ENCODE measurements around the gene IL22.
A peak's percentile ranks its signal among the peaks of the same experiment; 100 is the strongest.

The IL22 gene

DNA sequence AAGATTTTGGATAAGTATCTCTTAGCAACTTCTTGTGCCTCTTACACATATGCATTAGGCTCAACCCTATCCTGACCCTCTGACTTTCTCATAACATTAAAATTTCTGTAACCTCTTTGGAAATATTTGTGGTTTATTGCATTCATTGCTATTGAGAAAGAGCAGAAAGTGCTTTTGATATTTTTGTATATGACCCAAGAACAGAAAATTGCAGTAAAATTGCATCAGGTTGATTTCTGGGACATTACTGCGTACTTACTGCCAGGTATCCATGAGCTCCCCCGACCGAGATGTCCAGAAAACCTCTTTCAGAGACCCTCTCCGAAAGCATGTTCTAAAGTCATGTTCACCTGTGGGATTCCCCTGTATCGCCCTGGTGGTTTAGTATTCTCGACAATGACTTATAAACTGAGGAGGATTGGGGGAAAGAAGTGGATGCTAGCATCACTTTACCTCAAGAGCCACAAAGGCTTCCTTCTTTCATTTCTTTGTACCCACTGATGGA is 14.5 kb upstream of the IL22 start:
- no peak overlapping the region for H3K4me3 ChIP-seq (ENCODE audit: low read depth, low read length)
- DNase-seq (ENCODE audit: low read depth): peak; percentile 64

DNA sequence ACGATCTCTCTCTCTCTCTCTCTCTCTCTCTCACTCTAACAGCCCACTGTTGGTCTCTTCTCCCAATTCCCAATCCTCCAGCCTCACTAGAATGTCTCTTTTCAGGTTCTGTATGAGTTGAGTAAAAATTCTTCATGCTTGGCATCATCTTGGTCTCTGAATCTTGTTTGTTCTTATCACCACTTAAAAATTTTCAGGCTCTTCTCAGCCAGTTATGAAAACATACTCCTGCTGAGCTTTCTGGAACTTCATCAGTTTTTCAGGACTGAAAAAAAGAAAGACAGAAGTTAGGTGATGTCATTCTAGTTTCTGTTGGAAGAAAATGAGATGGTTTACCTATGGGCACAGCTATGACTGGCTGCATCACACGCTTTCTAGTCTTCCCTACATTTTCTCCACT is 11.5 kb upstream of the IL22 start:
- DNase-seq (ENCODE audit: low read depth): peak; percentile 47
- H3K4me3 ChIP-seq (ENCODE audit: low read depth, low read length): no peak overlapping the region

DNA sequence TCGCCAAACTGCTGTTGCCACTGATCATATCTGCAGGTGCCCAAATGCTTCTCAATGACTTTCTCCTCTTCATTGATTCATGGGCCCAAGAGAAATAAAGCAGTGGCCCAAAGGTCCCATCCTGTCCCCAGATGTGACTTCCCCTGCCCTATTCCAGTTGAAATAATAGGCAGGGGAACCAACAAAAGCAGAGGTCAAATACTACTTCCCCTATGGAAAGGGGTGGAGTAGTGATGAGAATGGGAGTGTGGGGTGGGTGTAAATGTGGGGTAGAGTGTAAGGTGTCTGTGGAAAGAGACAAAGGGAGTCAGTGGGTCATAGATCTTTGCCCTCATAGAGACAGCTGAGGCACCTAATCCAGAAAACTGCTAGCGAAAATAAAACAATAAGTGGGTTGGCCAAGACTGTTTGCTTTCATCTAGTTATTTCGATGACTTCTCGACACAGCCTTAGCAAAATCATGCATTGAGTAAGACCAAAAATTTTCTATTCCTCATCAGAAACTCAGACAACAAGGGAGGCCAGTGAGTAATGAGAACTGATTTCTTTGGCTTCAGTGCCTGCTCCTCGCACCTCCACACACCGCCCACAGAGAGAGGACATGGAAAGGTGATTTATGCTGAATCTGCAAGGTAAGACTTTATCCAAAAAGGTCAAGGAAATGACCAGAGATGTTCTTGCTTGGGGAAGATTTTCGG is 10.9 kb upstream of the IL22 start:
- no peak overlapping the region for H3K4me3 ChIP-seq (ENCODE audit: low read depth, low read length)
- DNase-seq (ENCODE audit: low read depth): no peak

DNA sequence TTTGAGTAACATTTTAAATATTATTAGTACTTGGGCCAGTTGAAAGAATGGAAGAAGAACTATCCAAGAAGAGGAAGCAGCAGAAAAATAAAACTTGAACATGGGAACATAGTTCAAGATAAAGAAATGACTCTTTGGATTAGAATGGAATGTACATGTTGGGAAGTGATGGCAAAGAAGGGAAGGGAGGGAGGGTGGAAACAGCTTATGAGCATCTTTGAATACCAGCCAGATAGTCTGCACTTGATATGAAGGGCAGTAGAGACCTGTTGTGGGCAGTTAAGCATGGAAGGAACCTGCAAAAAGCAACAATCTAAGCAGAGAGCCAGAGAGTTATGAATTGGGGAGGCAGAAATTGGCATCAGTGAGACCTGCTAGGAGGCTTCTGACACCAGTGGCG is 10.0 kb upstream of the IL22 start:
- H3K4me3 ChIP-seq (ENCODE audit: low read depth, low read length): no peak overlapping the region
- DNase-seq (ENCODE audit: low read depth): no peak

DNA sequence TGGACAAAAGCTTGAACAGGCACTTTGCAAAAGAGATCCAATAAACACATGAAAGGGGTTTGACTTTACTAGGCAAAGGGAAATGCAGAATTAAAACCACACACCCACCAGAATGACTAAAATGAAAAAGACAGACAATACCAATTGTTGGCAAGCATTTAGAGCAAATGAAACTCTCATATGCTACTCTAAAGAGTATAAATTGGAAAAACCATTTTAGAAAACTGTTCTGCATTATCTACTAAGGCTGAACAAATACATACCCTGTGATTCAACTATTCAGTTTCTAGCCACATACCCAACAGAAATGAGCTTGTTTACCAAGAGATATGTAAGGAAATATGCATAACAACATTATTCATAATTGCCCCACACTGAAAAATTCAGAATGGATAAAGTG is 8.5 kb upstream of the IL22 start:
- DNase-seq (ENCODE audit: low read depth): no peak
- no peak overlapping the region for H3K4me3 ChIP-seq (ENCODE audit: low read depth, low read length)

DNA sequence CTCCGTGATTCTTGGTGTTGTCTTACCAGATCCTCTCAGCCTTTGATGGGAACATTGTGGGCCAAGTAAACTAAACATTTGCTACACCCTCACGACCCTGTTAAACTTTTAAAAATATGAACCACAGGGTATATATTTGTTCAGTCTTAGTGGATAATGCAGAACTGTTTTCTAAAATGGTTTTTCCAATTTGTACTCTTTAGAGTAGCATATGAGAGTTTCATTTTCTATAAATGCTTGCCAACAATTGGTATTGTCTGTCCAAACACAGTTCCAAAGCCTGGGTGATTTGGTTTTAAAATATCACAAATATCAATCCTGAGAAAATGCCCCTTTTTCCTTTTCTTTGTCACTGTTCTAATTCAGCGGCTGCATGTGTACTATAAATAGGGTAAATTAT is 6.7 kb upstream of the IL22 start:
- H3K4me3 ChIP-seq (ENCODE audit: low read depth, low read length): no peak overlapping the region
- no peak for DNase-seq (ENCODE audit: low read depth)

DNA sequence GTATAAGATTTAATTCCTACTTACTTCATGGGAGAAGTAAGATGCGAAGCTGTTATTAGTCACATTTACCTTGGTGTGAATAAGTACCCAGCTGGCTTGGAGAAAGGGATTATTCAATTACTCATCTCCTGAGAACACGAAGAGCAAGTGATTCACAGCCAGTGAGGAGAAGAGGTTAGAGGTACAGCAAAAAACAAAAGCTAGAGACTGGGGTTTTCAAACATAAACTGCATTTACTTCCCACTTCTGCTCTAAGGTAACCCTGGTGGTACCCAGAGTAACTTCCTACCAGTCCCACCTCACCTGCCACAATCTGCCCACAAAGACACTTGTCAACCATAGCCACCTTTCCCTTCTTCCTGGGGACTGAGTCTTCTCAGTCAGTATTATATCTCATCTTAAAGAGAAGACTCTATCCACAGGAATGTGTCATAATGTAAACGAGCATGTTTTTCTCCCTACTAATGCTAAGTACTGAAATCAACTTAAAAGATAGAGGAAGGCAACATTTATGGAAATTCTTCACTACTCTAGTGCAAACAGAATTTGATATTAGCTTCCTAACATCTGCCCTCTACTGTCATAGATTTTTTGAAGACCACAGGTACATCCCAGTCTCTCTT is 6.0 kb upstream of the IL22 start:
- peak; percentile 70 for DNase-seq (ENCODE audit: low read depth)
- H3K4me3 ChIP-seq (ENCODE audit: low read depth, low read length): no peak overlapping the region

DNA sequence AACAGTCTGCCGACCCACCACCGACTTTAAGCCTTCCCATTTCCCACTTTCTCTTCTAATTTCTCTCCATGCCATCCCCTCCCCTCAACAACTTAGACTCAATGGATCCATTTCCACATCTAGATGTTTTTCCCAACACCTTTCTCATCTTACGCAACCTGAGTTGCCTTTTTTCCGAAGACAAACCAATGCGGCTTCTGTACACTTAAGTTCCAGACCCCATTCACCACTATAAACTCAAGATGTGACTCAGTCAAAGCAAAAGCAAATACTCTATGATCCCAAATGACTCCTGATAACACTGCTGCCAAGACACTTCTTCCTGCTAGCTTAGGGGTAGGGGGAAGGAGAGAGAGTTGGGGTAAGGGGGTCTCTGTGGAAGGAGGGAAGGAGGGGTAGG is 1.3 kb downstream of the IL22 start:
- H3K4me3 ChIP-seq (ENCODE audit: low read depth, low read length): no peak overlapping the region

DNA sequence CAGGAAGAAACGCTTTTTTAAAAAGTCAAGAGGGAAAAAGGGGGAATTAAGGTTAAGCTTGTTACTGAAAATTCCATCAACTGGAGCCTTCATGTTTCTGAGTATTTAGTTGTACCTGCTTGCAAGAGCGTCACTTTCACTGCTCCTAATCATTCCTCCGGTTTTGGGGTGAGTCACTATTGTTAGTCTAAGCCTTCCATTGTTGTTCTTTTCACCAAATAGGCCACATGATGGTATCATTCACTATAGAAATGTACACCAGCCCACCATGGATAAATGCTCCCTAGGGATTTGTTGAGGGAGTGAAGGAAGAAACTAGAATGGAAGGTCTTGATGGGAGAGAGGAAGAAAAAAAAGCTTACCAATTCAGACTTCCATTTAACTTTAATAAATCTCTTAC is 3.0 kb downstream of the IL22 start:
- DNase-seq (ENCODE audit: low read depth): no peak
- no peak overlapping the region for H3K4me3 ChIP-seq (ENCODE audit: low read depth, low read length)

More for the DNA sequence above, 1.3 kb downstream of the IL22 start:
- no peak for DNase-seq (ENCODE audit: low read depth)

DNA sequence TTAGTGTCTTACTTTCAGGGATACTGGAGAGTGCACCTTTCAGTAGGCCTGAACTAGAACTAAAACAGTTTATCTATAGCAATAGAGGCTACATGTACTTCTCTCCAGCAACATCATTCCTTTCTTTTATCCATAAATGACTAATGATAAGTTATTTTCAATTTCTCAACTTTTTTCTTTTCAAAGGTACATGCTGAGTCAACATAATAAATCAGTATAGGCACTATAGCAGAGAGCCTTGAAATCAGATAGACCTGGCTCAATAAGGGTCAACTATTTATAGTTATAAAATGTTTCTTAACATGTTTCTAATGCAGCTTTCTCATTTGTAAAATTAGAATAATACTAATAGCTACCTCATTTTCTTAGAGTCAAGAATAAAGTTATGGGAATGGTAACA is 5.6 kb downstream of the IL22 start:
- no peak overlapping the region for H3K4me3 ChIP-seq (ENCODE audit: low read depth, low read length)
- DNase-seq (ENCODE audit: low read depth): no peak

DNA sequence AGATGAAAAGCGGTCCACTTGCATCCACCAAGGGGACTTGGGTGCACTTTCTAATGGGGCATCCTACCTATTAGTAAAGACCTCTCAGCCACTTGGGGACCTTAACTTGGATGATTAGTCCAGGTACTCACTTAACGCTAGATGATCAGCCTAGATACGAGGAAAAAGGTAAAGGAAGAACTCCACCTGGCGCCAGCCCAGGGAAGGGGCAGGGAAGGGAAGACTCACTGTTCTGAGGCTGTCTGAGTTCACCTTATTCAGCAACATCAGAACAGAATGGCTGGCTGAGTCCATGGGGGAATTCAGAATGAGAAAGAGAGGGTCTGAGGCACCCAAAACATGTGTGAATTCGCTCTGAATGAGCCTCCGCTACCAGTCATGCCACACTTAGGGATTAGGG is 7.1 kb downstream of the IL22 start:
- DNase-seq (ENCODE audit: low read depth): no peak
- no peak overlapping the region for H3K4me3 ChIP-seq (ENCODE audit: low read depth, low read length)

DNA sequence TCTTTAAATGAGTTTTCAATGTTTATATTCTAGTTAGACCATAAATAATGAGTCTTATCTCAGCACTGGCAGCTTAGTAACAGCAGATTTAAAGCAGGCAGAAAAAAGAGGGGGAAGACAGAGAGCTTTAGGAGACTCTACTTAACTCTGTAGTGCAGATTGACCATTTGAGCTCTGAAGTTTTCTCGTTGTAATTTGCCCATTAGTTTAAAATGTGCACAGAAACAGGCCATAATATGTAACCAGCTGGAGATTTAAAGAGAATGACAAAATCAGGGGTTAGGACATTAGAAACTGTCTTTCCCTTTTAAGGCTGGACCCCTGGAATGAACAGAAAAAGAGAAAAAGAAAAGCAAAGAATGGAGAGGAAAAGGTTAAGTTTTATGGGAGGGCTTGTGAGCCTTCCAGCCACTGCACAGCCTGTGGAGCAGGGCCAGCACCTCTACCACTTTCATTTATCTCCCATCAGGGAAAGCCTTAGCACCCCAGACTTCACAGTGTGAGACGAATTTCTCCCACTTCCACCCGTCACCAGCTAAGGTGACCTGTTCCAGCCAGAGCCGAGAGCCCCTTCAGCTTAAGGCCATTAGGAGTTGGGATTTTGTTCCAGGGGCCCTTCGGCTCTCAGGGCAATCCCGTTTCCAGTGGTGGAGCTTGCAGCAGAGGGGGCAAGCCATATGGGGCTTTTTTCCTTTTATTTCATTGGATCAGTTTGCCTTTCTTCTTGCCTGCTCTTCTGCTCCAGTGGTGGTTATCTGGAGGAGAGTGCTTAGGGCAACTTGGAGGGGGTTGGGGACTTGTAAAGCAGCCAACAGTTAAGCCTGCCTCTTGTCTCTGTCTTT is 8.0 kb downstream of the IL22 start:
- no peak for DNase-seq (ENCODE audit: low read depth)
- peak overlapping the region; percentile 20 for H3K4me3 ChIP-seq (ENCODE audit: low read depth, low read length)

DNA sequence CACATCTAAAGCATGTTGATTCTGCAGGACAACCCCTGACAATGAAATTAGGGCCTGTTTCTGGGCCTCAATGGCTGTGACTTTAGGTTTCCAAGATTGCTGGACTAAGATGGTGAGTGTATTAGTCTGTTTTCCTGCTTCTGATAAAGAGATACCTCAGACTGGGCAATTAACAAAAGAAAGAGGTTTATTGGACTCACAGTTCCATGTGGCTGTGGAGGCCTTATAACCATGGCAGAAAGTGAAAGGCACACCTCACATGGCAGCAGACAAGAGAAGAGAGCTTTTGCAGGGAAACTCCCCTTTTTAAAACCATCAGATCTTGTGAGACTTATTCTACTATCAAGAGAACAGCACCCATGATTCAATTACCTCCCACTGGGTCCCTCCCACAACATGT is 10.6 kb downstream of the IL22 start:
- DNase-seq (ENCODE audit: low read depth): no peak
- no peak overlapping the region for H3K4me3 ChIP-seq (ENCODE audit: low read depth, low read length)

DNA sequence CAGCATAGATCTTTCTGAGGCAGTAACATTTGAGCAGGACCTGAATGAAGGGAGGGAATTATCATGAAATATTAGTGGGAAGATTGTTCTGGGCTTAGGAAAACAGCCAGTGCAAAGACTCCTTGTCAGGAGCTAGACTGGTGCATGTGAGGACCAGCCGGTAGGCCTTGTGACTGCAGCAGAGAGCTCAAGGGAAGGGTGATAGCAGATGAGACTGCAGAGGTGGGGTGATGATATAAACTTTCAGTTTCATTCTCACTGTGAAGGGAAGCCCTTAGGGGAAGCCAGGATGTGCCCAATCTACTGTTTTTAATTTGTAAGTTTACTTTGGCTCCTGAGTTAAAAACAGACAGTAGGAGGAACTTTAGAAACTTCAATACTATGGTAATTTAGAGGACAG is 12.4 kb downstream of the IL22 start:
- no peak overlapping the region for H3K4me3 ChIP-seq (ENCODE audit: low read depth, low read length)
- DNase-seq (ENCODE audit: low read depth): no peak

DNA sequence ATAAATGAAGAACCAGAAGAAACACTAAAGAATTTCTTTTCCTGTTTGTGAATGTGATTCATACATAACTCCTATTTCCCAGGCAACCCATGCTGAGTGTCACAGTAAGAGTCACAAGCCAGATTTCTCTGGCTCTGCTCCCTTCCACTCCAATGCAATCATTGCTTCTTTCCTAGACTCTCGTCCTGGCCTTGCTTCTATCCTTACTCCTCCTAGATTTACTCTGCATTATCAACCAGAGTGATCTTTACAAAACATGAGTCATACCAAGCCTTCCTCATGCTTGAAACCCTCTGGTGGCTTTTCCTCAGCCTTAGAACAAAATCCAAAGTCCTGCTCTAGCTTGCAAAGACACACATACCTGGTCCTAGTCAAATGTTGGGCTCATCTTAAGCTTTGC is 13.3 kb downstream of the IL22 start:
- peak; percentile 62 for DNase-seq (ENCODE audit: low read depth)
- H3K4me3 ChIP-seq (ENCODE audit: low read depth, low read length): no peak overlapping the region

DNA sequence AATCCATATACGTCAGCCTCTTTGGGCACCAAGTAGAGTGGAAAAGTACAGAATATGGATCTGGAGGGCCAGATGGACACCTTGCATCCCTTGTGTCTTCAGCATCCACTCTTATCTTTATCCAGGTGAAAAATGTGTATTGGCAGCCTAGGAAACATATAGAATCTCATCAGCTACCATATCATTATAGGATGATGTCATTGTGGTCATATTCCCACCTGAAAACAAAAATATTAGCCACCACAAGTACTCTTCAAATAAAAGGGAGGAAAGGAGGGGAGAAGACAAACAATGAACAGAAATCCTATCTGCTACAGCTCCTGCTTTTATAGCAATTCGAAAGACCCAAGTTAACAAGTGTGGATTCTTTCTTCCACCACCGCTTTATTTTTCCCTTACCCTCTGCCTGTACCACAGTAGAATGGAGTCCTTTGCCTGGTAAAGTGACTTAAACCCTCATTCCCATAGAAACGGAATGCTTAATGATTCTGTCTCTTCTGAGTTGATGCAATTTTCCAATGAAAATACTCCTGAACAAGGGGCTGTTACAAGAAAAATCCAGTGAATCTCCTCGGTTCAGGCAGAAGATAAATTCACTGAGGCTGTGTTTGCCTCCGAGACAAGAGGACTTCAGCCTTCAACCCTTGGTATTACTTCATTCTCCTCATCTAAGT is 14.0 kb downstream of the IL22 start:
- H3K4me3 ChIP-seq (ENCODE audit: low read depth, low read length): no peak overlapping the region

DNA sequence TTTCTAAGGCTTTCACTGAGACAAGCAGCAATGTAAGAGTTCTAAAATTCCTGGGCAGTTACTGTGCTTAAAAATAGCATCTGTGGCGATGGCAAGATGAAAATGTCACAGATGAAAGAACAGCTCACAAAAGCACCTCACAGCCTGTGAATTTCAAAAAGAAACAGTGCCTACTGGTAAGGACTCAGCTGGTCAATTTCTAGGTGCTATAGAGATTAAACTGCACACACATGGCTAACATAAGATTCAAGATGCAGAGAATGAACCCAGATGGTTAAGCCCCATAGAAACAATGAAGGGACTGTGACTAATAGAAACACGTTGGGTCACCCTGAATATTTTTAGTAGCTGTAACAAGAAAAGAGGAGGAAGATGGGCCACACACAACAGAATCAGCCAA is 15.8 kb downstream of the IL22 start:
- H3K4me3 ChIP-seq (ENCODE audit: low read depth, low read length): no peak overlapping the region
- DNase-seq (ENCODE audit: low read depth): no peak

More for the DNA sequence above, 14.0 kb downstream of the IL22 start:
- no peak for DNase-seq (ENCODE audit: low read depth)

DNA sequence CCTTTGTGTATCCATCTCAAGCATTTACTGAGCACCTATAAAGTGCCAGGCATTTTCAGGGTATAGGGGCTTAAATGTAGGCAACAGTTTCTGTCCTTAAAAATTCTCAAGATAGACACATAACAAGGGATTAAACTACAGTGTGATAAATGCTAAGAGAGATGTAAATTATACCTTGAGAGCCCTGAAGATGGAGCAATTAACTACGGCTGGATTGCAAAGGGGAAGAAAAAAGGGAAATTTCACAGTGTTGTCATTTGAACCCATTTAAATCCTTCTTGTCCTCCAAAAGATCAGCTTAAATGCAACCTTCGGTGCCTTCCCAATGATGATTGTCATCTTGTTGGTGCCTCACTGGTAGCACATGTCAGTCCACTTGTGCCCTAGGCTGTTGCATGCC is 16.3 kb downstream of the IL22 start:
- no peak overlapping the region for H3K4me3 ChIP-seq (ENCODE audit: low read depth, low read length)
- DNase-seq (ENCODE audit: low read depth): no peak

DNA sequence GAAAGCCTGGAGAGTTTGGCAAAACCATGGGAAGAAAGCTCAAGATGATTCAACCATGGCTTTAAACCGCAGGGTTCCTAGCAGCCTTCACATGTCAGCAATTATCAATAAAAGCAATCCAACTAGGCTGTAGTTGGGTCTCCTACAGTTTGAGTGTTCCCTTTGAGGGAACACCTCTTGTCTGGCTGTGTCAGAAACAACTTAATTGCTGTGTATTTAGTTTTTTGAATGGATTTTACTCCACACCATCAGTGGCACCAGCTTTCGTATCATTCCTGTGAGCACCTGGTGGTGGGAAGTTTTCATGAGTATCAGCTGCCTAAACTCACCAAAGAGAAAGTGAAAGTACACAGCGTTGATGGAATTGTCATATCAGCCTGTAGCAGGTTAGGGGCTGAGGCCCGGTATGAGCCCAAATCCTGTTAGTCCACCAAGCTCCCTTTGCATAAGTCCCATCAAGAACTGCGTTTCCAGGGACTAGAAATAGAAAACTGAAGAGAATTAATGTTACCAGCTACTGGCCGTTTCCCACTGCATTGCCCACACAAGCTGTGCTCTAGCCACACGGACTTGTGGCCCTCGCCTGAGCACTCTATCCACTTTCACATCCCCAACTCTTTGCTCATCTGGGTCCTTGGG is 16.9 kb downstream of the IL22 start:
- no peak overlapping the region for H3K4me3 ChIP-seq (ENCODE audit: low read depth, low read length)
- no peak for DNase-seq (ENCODE audit: low read depth)
